ENCODE data around the gene RGS3.

The RGS3 gene

DNA sequence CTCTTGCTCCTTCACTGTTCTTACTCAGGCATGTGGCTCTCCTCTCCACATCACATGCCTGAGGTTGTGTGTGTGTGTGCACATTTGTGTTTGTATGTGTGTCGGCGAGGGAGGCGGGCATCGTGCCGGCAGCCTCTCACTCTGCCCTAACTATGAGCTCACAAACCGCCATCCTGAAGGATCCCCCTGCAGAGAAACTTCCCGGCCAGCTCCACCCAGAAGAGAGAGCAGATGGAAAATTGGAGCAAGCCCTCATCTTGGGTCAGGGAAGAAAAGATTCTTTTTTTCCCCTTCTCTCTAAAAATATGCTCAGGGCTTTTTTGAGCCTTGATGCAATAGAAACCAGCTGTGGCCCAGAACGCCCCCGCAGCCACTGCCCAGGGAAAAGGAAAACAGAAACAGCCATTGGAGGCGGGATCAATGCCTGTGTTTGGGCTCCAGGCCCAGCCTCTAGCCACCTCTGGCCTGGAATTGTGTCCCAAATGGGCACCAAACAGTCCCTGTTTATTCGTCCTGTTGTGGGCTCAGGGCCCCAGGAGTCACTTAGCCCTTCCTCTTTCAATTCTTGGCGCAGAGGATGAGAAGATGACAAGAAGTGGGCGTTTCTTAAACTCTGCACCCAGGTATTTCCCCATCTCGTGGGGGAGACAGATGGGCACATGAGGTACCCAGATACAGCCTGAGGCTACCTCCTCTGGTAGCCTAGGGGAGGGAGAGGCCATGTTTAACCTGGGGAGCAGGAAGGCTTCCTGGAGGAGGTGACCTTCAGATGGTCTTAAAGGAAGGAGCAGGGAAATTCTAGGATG lies 151.5 kb downstream of the RGS3 start:
- TF ChIP-seq, protein P1, sequence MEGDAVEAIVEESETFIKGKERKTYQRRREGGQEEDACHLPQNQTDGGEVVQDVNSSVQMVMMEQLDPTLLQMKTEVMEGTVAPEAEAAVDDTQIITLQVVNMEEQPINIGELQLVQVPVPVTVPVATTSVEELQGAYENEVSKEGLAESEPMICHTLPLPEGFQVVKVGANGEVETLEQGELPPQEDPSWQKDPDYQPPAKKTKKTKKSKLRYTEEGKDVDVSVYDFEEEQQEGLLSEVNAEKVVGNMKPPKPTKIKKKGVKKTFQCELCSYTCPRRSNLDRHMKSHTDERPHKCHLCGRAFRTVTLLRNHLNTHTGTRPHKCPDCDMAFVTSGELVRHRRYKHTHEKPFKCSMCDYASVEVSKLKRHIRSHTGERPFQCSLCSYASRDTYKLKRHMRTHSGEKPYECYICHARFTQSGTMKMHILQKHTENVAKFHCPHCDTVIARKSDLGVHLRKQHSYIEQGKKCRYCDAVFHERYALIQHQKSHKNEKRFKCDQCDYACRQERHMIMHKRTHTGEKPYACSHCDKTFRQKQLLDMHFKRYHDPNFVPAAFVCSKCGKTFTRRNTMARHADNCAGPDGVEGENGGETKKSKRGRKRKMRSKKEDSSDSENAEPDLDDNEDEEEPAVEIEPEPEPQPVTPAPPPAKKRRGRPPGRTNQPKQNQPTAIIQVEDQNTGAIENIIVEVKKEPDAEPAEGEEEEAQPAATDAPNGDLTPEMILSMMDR (IDR thresholded peaks at IDR 0.05; ENCODE audit: low read depth, low read length), result no peak
- H3K9me3 ChIP-seq, result no peaks in the 10 kb centered on the region

DNA sequence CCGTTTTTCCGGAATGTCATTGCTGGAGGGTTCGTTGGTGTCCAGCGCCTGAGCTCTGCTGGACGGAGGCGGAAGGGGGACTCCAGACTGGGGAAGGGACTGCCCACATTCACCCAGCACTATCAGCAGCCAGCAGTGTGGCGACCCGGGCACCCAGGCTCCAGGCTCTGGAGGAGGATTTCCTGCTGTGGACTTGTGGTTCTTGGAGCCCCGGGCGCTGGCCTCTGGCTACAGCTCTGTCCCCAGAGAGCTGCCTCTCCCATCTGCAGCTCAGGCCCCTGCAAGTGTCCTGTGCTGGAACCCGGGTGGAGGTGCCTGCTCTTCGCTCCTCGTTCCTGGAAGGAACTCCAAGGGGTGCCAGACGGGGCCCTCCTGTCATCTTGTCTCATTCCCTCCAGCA lies 152.6 kb downstream of the RGS3 start:
- Histone ChIP-seq H3K9me3 (no peaks in the 10 kb centered on the region), H3K4me3 (ENCODE audit: low read depth, low read length) (no peak overlapping the region), H3K36me3 (no peaks in the 10 kb centered on the region), H3K4me1 (peaks cover 19% of the 10 kb centered on the region), H3K27me3 (no peaks in the 10 kb centered on the region)
- TF ChIP-seq, protein P1 (IDR thresholded peaks at IDR 0.05; ENCODE audit: low read depth, low read length), result no peak
- DNase-seq, result no peak

More for the DNA sequence above, 151.5 kb downstream of the RGS3 start:
- no peak for DNase-seq
- H3K4me1 ChIP-seq, result peaks cover 10% of the 10 kb centered on the region
- H3K27me3 ChIP-seq, result no peaks in the 10 kb centered on the region
- H3K36me3 ChIP-seq, result no peaks in the 10 kb centered on the region
- no peak overlapping the region for H3K4me3 ChIP-seq (ENCODE audit: low read depth, low read length)

DNA sequence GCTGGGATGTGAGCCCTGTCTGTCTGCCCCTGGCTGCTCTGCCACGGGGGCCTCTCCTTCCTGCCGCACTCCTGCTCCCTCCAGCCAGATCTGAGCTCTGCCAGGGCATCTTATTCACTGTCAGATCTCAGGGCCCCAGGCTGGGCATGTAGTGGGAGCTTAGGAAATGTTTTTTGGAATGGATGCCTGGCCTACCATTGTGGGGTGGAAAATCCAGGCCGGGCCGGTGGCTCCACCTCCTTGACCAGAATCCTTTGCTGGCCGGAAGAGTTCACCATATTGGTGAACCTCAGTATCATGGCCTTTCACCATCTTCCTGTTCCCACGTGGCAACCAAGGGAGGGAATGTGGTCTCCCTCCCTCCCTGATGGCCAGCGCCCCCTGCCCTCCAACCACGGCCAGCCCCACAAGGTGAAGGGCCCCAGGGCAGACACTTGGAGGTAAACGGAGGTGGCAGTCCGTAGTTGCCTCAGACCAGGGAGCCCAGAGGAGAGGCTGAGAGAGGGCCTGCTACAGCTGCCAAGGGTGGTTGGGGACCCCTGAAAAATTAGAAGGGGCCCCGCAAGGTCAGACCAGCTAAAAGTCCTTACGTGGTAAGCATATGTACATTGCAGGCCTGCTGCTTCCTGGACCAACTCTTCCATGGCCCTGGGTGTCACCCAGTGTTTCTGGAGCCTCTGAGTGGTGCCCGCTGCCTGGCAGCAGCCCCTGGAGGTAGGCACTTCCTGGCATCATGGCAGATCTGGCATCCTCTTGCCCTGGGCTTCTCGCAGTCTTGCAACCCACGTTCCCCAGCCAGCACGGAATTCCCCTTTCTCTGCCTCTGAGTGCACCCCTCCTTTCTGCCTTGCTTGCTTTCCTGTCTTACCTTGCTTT lies 153.3 kb downstream of the RGS3 start:
- Histone ChIP-seq H3K9me3 (no peaks in the 10 kb centered on the region), H3K4me1 (peaks cover 20% of the 10 kb centered on the region), H3K27me3 (no peaks in the 10 kb centered on the region), H3K4me3 (ENCODE audit: low read depth, low read length) (no peak overlapping the region), H3K36me3 (no peaks in the 10 kb centered on the region)
- TF ChIP-seq, protein P1 (IDR thresholded peaks at IDR 0.05; ENCODE audit: low read depth, low read length), result no peak
- DNase-seq, result no peak

DNA sequence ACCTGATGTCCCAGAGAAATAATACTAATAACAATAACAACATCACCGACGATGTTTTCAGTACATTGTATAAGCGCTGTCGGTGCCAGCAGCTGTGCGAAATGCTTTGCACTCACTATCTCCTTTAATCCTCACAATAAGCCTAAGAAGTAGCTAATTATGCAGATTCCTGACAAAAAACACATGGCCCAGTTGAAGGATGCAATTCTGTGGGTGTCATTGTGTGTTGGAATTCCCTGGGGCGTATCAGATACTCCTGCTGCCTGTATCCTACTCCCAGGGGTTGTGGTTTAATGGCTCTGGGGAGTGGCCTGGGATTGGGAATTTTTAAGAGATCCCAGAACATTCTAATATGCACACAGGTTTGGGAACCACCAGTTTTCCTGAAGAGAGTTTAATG lies 154.0 kb downstream of the RGS3 start:
- Histone ChIP-seq H3K27me3 (no peaks in the 10 kb centered on the region), H3K9me3 (no peaks in the 10 kb centered on the region), H3K4me1 (peaks cover 20% of the 10 kb centered on the region), H3K36me3 (no peaks in the 10 kb centered on the region), H3K4me3 (ENCODE audit: low read depth, low read length) (no peak overlapping the region)
- TF ChIP-seq, protein P1 (IDR thresholded peaks at IDR 0.05; ENCODE audit: low read depth, low read length), result no peak
- no peak for DNase-seq

DNA sequence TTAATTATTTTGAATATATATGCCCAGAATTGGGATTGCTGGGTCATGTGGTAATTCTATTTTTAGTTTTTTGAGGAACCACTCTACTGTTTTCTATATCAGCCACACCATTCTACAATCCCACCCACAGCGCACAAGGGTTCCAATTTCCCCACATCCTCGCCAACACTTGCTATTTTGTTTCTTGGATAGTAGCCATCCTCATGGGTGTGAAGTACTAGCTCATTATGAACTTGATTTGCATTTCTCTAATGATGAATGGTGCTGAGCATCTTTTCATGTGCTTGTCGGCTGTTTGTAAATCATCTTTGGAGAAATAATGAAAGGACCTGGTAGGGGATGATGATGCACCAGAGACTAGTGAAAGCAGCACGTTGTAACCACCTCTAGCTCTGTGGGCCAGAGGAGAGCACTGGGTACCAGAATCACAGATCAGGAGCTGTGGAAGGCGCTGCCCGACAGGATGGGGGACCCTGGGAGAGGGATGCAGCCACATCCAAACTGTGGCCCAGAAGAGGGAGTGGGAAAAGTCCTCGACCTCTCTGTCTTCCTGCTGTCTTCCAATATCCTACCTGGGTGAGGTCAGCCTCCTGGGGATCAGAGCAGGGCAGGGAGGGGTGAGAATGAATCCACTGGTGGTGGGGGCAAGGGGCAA lies 155.4 kb downstream of the RGS3 start:
- Histone ChIP-seq H3K27me3 (no peaks in the 10 kb centered on the region), H3K4me1 (peaks cover 28% of the 10 kb centered on the region), H3K36me3 (no peaks in the 10 kb centered on the region), H3K9me3 (no peaks in the 10 kb centered on the region), H3K4me3 (ENCODE audit: low read depth, low read length) (no peak overlapping the region)
- TF ChIP-seq, protein P1 (IDR thresholded peaks at IDR 0.05; ENCODE audit: low read depth, low read length), result no peak
- no peak for DNase-seq

Measured in BE2C (cell line).